DOHH2 (cell line): ENCODE results near the gene KHNYN.
A peak's percentile ranks its signal among the peaks of the same experiment; 100 is the strongest.

Experiments used
- H3F3A ChIP-seq: fragments of 200-600 bp; sonication (generic), shearing (Covaris generic); 2 replicates; pipeline ENCODE4 v1.6.0; 2016; ENCODE audit warnings: antibody characterized with exemption, mild to moderate bottlenecking; ENCODE audit not compliant: control insufficient read depth, insufficient read depth
- H3K27ac ChIP-seq: fragments of 200-600 bp; sonication (generic); 2 replicates; pipeline ENCODE4 v1.5.1; 2014; ENCODE audit warnings: low read depth, mild to moderate bottlenecking, low read length, moderate library complexity
- H3K27me3 ChIP-seq: fragments of 200-600 bp; sonication (generic); 2 replicates; pipeline ENCODE4 v1.6.1; 2014; ENCODE audit warnings: mild to moderate bottlenecking, low read length, mixed read lengths; ENCODE audit not compliant: control insufficient read depth
- H3K36me3 ChIP-seq: fragments of 200-600 bp; sonication (generic); 2 replicates; pipeline ENCODE4 v1.6.1; 2014; ENCODE audit warnings: mild to moderate bottlenecking, low read length, moderate library complexity, mixed read lengths; ENCODE audit not compliant: control insufficient read depth
- H3K4me1 ChIP-seq: fragments of 200-600 bp; sonication (generic); 2 replicates; pipeline ENCODE4 v1.6.1; 2014; ENCODE audit warnings: mild to moderate bottlenecking, low read length, mixed read lengths; ENCODE audit not compliant: control insufficient read depth
- H3K4me2 ChIP-seq: fragments of 200-600 bp; sonication (generic); 2 replicates; pipeline ENCODE4 v1.6.0; 2014; ENCODE audit warnings: mild to moderate bottlenecking, low read length, moderate library complexity
- H3K4me3 ChIP-seq: fragments of 200-600 bp; sonication (generic); 2 replicates; pipeline ENCODE4 v1.5.1; 2014; ENCODE audit warnings: mild to moderate bottlenecking, low read length, mixed read lengths
- H3K79me2 ChIP-seq: fragments of 200-600 bp; sonication (generic); 2 replicates; pipeline ENCODE4 v1.6.1; 2014; ENCODE audit warnings: mild to moderate bottlenecking, low read length, mixed read lengths; ENCODE audit not compliant: control insufficient read depth
- H3K9me2 ChIP-seq: fragments of 200-600 bp; sonication (generic); replicated peaks from 2 replicates; pipeline ENCODE4 v1.6.1; 2014; ENCODE audit warnings: mild to moderate bottlenecking, low read length, mixed read lengths; ENCODE audit not compliant: control insufficient read depth
- H3K9me3 ChIP-seq: fragments of 200-600 bp; sonication (generic); 2 replicates; pipeline ENCODE4 v1.6.1; 2014; ENCODE audit warnings: antibody characterized with exemption, low read length, mixed read lengths; ENCODE audit not compliant: control insufficient read depth, insufficient read depth
- H4K20me1 ChIP-seq: fragments of 200-600 bp; sonication (generic); 2 replicates; pipeline ENCODE4 v1.6.0; 2014; ENCODE audit warnings: low read depth, mild to moderate bottlenecking, antibody characterized with exemption, low read length, moderate library complexity; ENCODE audit not compliant: control insufficient read depth, insufficient read depth
- CTCF ChIP-seq: fragments of 200-600 bp; sonication (generic); IDR thresholded peaks from one replicate; pipeline ENCODE4 v1.5.1; 2014; ENCODE audit warnings: antibody characterized with exemption, mild to moderate bottlenecking, low read depth, low read length; ENCODE audit not compliant: poor library complexity, severe bottlenecking
- EZH2phosphoT487 ChIP-seq: fragments of 200-600 bp; sonication (generic); IDR thresholded peaks from 2 replicates; pipeline ENCODE4 v1.6.1; 2017; ENCODE audit warnings: borderline replicate concordance, mild to moderate bottlenecking, antibody characterized with exemption, low read length, moderate library complexity, mixed read lengths

Gene KHNYN

GRCh38 chr14:24399447-24399822 is 30.3 kb upstream of the KHNYN start:
- no peak overlapping the region for H3K27ac ChIP-seq
- H3K79me2 ChIP-seq = no peaks in the 10 kb centered on the region
- peak overlapping the region; percentile 63 for H3K4me3 ChIP-seq
- peaks cover 21% of the 10 kb centered on the region for H3K27me3 ChIP-seq
- H3K9me3 ChIP-seq = no peaks in the 10 kb centered on the region
- peaks cover 14% of the 10 kb centered on the region for H3K4me1 ChIP-seq
- H4K20me1 ChIP-seq = no peaks in the 10 kb centered on the region
- H3F3A ChIP-seq = no peaks in the 10 kb centered on the region
- H3K9me2 ChIP-seq = no peaks in the 10 kb centered on the region
- H3K4me2 ChIP-seq = peak overlapping the region; percentile 76
- no peaks in the 10 kb centered on the region for H3K36me3 ChIP-seq
- TF ChIP-seq EZH2phosphoT487 = no peak
- TF ChIP-seq CTCF = no peak

- Histone ChIP-seq H3K9me3 (no peaks in the 10 kb centered on the region), H3K4me1 (peaks cover 14% of the 10 kb centered on the region), H3K27ac (no peak overlapping the region), H4K20me1 (no peaks in the 10 kb centered on the region), H3K27me3 (peaks cover 23% of the 10 kb centered on the region), H3K4me2 (peak overlapping the region; percentile 76; the same call in 1 of the 2 replicates), H3K36me3 (no peaks in the 10 kb centered on the region), H3K4me3 (no peak overlapping the region), H3F3A (no peaks in the 10 kb centered on the region), H3K79me2 (no peaks in the 10 kb centered on the region), H3K9me2 (no peaks in the 10 kb centered on the region)
- TF ChIP-seq CTCF (no peak), EZH2phosphoT487 (no peak)
Observed at GRCh38 chr14:24399999-24400718, 29.6 kb upstream of the KHNYN start.

- Histone ChIP-seq H3K27me3 (peaks cover 30% of the 10 kb centered on the region), H4K20me1 (no peaks in the 10 kb centered on the region), H3F3A (no peaks in the 10 kb centered on the region), H3K79me2 (no peaks in the 10 kb centered on the region), H3K4me2 (no peak overlapping the region), H3K27ac (no peak overlapping the region), H3K4me3 (no peak overlapping the region), H3K36me3 (no peaks in the 10 kb centered on the region), H3K9me2 (no peaks in the 10 kb centered on the region), H3K9me3 (no peaks in the 10 kb centered on the region), H3K4me1 (peaks cover 14% of the 10 kb centered on the region)
- TF ChIP-seq CTCF (no peak), EZH2phosphoT487 (no peak)
Observed at GRCh38 chr14:24401810-24402702, 27.7 kb upstream of the KHNYN start.
